Body of pancreas (tissue), 4 donors: ENCODE results near the gene MBP.

ENCODE experiments used
- CTCF ChIP-seq, 7 experiments: fragments of 450-650 bp in 4 of 7; fragments of 200-600 bp in 3 of 7; sonication (generic) in 3 of 7; IDR thresholded peaks; one replicate each; pipeline ENCODE4 v1.5.1; 2016 to 2019; ENCODE audit warnings: antibody characterized with exemption in 7 of 7
- POLR2A ChIP-seq, 3 donors: fragments of 450-650 bp; IDR thresholded peaks; one replicate each; pipeline ENCODE4 v1.6.1; 2016; ENCODE audit warnings: antibody characterized with exemption in 3 of 3, mild to moderate bottlenecking in 2 of 3

GRCh38 chr18:77132369-77133050 lies at the start of gene MBP:
- TF ChIP-seq CTCF (IDR thresholded peaks at IDR 0.05) (peak in 1 of 7 experiments; percentile 1), POLR2A (IDR thresholded peaks at IDR 0.05) (peak; percentile 68 to 97 (median 83))
